ENCODE measurements around the gene UBP1. TPM values are rescaled to one million over a fixed set of nuclear protein-coding genes. Genes with fewer than 3 reads are reported as not detected.
"Not testable (repeated sequence)": the region's sequence is repeated elsewhere in the genome, so short reads cannot be mapped to it uniquely, and the experiment has no call there.

Gene UBP1
- total and polyA plus RNA-seq, 4 donors, result 36.8 to 80.3 (median 69.3) TPM

DNA sequence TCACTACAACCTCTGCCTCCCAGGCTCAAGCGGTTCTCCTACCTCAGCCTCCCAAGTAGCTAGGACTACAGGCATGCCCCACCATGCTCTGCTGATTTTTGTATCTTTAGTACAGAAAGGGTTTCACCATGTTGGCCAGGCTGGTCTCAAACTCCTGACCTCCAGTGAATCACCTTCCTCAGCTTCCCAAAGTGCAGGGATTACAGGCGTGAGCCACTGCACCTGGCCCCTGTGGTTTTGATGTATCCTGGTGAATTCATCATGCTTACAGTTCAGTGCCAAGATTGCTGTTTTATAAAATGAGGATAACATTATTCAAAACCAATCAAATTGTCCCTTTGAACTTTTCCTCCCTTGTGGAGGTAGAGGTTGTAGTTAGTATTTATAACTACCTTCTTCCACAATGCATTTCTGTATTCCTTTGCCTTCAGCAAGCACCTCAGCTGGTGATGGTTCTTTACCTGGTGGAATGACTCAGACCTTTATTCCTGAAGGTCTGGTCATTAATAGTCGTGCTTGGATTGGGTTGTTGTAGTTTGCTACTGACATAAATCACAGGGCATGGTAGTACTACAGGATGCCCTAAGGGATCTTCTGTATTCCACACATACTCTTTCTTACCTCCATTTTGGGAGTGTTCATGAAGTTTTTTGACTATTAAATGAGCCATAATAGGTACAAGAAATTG, 76.9 kb downstream of the UBP1 start:
- no peak for DNase-seq (ENCODE audit: low read depth in 4 of 6, low spot score in 6 of 6)
- 100% methylated on average over 1 of the region's 3 CpGs for WGBS (ENCODE audit: insufficient coverage)
- Histone ChIP-seq H3K27ac (ENCODE audit: low read depth, low read length) (no peak overlapping the region), H3K4me1 (ENCODE audit: control insufficient read depth, insufficient read depth, low read length) (no peaks in the 10 kb centered on the region), H3K27me3 (ENCODE audit: control insufficient read depth, insufficient read depth, low read length) (no peaks in the 10 kb centered on the region), H3K4me3 (ENCODE audit: low read depth, low read length) (no peak overlapping the region), H3K36me3 (ENCODE audit: control insufficient read depth, insufficient read depth, low read length) (no peaks in the 10 kb centered on the region), H3K9me3 (ENCODE audit: control insufficient read depth, insufficient read depth, low read length) (no peaks in the 10 kb centered on the region)

DNA sequence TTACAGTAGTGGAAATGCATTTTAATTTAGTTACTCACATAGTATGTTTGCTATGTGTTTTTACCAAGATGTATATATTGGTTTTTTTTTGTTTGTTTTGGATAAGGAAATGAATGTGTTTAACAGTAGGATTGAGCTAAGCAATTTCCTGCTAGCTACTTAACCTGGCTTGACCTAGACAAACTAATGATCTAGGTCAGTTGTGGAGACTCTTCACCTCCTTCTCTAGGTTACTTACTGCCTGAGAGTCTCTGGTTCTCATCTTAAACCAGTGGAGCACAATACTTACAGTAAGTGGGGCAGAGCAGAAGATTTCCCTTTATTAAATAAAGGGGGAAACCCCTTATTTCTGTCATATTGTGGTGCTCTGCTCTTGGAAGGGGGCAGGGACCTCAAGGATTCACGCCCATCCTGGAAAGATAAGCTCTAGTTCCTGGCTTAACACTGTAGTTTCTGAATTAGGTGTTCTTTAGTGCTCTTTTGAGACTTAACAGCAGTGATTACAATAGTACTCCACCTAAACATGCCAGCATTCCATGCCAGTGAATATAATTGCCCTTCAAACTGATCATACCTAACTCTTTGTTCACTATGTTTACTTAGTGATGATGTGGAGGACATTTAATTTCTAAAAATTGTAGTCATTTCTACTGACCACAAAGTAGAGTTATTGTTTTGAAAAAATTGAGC, 79.9 kb downstream of the UBP1 start:
- WGBS (ENCODE audit: insufficient coverage), result no CpG with 5 or more reads among the region's 1 CpG
- Histone ChIP-seq H3K27ac (ENCODE audit: low read depth, low read length) (no peak overlapping the region), H3K27me3 (ENCODE audit: control insufficient read depth, insufficient read depth, low read length) (no peaks in the 10 kb centered on the region), H3K9me3 (ENCODE audit: control insufficient read depth, insufficient read depth, low read length) (no peaks in the 10 kb centered on the region), H3K4me1 (ENCODE audit: control insufficient read depth, insufficient read depth, low read length) (no peaks in the 10 kb centered on the region), H3K36me3 (ENCODE audit: control insufficient read depth, insufficient read depth, low read length) (no peaks in the 10 kb centered on the region), H3K4me3 (ENCODE audit: low read depth, low read length) (no peak overlapping the region)
- DNase-seq (ENCODE audit: low read depth in 4 of 6, low spot score in 6 of 6), result no peak

- Histone ChIP-seq H3K4me1 (ENCODE audit: control insufficient read depth, insufficient read depth, low read length) (no peaks in the 10 kb centered on the region), H3K9me3 (ENCODE audit: control insufficient read depth, insufficient read depth, low read length) (no peaks in the 10 kb centered on the region), H3K4me3 (ENCODE audit: low read depth, low read length) (no peak overlapping the region), H3K27me3 (ENCODE audit: control insufficient read depth, insufficient read depth, low read length) (no peaks in the 10 kb centered on the region), H3K27ac (ENCODE audit: low read depth, low read length) (no peak overlapping the region), H3K36me3 (ENCODE audit: control insufficient read depth, insufficient read depth, low read length) (no peaks in the 10 kb centered on the region)
- DNase-seq (ENCODE audit: low read depth in 4 of 6, low spot score in 6 of 6), result peak in 1 of 6 donors; percentile 46
- WGBS (ENCODE audit: insufficient coverage), result 44% methylated on average over 4 of the region's 4 CpGs
These were observed 81.9 kb downstream of the UBP1 start for GRCh38 chr3:33358172-33358781.

DNA sequence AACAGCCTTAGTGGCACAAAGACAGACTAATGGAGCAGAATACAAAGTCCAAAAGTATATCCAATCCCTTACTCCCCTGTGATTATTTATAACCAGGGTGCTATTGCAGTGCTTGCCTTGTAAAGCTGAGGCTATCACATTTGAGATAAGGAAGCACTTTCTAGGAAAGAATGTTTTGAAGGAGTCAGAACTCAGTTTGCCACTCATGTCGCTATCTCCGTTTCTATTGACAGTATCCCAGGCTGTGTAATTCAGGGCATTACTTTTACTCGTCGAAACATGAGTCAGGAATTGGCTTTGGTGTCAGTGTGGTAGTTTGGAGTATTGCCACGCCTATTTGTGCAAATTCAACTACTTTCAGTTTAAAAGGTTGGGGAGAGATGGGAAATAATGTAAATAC, 84.6 kb downstream of the UBP1 start:
- H3K4me3 ChIP-seq (ENCODE audit: low read depth, low read length), result no peak overlapping the region
- WGBS (ENCODE audit: insufficient coverage), result 92% methylated on average over 2 of the region's 5 CpGs
- no peaks in the 10 kb centered on the region for H3K27me3 ChIP-seq (ENCODE audit: control insufficient read depth, insufficient read depth, low read length)
- no peaks in the 10 kb centered on the region for H3K4me1 ChIP-seq (ENCODE audit: control insufficient read depth, insufficient read depth, low read length)
- no peaks in the 10 kb centered on the region for H3K36me3 ChIP-seq (ENCODE audit: control insufficient read depth, insufficient read depth, low read length)
- H3K27ac ChIP-seq (ENCODE audit: low read depth, low read length), result no peak overlapping the region
- no peak for DNase-seq (ENCODE audit: low read depth in 4 of 6, low spot score in 6 of 6)
- no peaks in the 10 kb centered on the region for H3K9me3 ChIP-seq (ENCODE audit: control insufficient read depth, insufficient read depth, low read length)

DNA sequence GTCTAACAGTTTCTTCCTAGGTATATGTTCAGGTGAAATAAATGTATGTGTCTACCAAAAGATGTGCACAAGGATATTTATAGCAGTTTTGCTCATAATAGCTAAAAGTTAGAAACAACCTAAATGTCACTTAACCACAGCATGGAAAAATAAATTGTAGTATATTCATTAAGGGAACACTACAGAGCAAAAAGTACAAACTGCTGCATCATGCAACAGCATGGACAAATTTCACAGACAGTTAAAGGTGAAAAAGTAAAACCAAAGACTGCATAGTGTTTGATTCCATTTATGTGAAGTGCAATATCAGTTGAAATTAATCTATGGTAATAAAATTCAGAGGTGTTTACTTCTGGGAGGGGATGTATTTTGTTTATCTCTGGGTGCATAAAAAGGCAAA, 100.4 kb downstream of the UBP1 start:
- no peak overlapping the region for H3K27ac ChIP-seq (ENCODE audit: low read depth, low read length)
- no peaks in the 10 kb centered on the region for H3K27me3 ChIP-seq (ENCODE audit: control insufficient read depth, insufficient read depth, low read length)
- H3K36me3 ChIP-seq (ENCODE audit: control insufficient read depth, insufficient read depth, low read length), result no peaks in the 10 kb centered on the region
- no peaks in the 10 kb centered on the region for H3K4me1 ChIP-seq (ENCODE audit: control insufficient read depth, insufficient read depth, low read length)
- peaks cover 3% of the 10 kb centered on the region for H3K9me3 ChIP-seq (ENCODE audit: control insufficient read depth, insufficient read depth, low read length)
- no peak overlapping the region for H3K4me3 ChIP-seq (ENCODE audit: low read depth, low read length)
- no peak for DNase-seq (ENCODE audit: low read depth in 4 of 6, low spot score in 6 of 6)

DNA sequence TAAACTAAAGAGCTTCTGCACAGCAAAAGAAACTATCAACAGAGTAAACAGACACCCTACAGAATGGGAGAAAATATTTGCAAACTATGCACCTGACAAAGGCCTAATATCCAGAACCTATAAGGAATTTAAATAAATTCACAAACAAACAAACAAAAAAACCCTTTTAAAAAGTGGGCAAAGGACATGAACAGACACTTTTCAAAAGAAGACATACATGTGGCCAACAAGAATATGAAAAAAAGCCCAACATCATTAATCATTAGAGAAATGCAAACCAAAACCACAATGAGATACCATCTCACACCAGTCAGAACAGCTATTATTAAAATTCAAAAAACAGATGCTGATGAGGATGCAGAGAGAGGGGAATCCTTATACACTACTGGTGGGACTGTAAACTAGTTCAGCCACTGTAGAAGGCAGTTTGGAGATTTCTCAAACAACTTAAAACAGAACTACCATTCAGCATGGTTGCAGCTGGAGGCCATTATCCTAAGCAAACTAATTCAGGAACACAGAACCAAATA, 101.2 kb downstream of the UBP1 start:
- H3K4me1 ChIP-seq (ENCODE audit: control insufficient read depth, insufficient read depth, low read length); H3K27ac ChIP-seq (ENCODE audit: low read depth, low read length); H3K36me3 ChIP-seq (ENCODE audit: control insufficient read depth, insufficient read depth, low read length); H3K9me3 ChIP-seq (ENCODE audit: control insufficient read depth, insufficient read depth, low read length); DNase-seq (ENCODE audit: low read depth in 4 of 6, low spot score in 6 of 6); H3K4me3 ChIP-seq (ENCODE audit: low read depth, low read length); H3K27me3 ChIP-seq (ENCODE audit: control insufficient read depth, insufficient read depth, low read length): not testable (repeated sequence)

Small RNA genes lying within 50 kb of the gene (small RNA-seq; reads per million reads assigned to genes)
- not detected for gene RNU7-110P (ENCODE audit: low replicate concordance)

Other genes with a start within 250 kb of the UBP1 start
- gene SUSD5, start 221.6 kb downstream of the UBP1 start, total RNA-seq, result 1 to 10 TPM; 3.6 to 5.6 TPM
- gene SUSD5, start 221.6 kb downstream of the UBP1 start, polyA plus RNA-seq (ENCODE audit: insufficient read length in 2 of 2), result 1 to 10 TPM; 4.5 to 4.9 TPM
- gene FBXL2, start 163.0 kb downstream of the UBP1 start, total RNA-seq, result 10 to 100 TPM; 34.1 to 48.3 TPM
- 10 to 100 TPM; 47.2 to 50.6 TPM for gene FBXL2, start 163.0 kb downstream of the UBP1 start, polyA plus RNA-seq (ENCODE audit: insufficient read length in 2 of 2)